H1 (cell line): Measurements from ENCODE around the gene CEMIP2. TPM values are rescaled to one million over a fixed set of nuclear protein-coding genes. Genes with fewer than 3 reads are reported as not detected.

Source experiments
- CTCF ChIA-PET: fragments of 300-600 bp; sonication (Branson Sonifier 250); formaldehyde crosslinking; loops from one replicate; lab custom pipeline; 2021; ENCODE audit not compliant: partially characterized antibody; lab: Charles Lee
- POLR2A ChIA-PET: fragments of 300-600 bp; sonication (Branson Sonifier 250); formaldehyde crosslinking; loops from one replicate; lab custom pipeline; 2021; ENCODE audit warnings: inconsistent platforms; ENCODE audit not compliant: partially characterized antibody; lab: Charles Lee
- DNase-seq, 2 experiments: peaks; one replicate each; pipeline versions ENCODE4 v3.0.0 to v3.0.0-alpha.2; 2010 to 2022; ENCODE audit warnings: low spot score in 2 of 2, low read depth in 1 of 2, mixed read lengths in 1 of 2
- FAIRE-seq: peaks from 2 replicates; lab custom pipeline; 2011; peaks lifted over from hg19 to GRCh38; lab: Jason Lieb, UNC
- H2AFZ ChIP-seq: 2 replicates; pipeline ENCODE4 v1.8.1; 2012; ENCODE audit warnings: low read length, inconsistent platforms
- H2AK5ac ChIP-seq: 2 replicates; pipeline ENCODE4 v1.6.1; 2013; ENCODE audit warnings: low read depth, low read length
- H2BK120ac ChIP-seq: replicated peaks from 2 replicates; pipeline ENCODE3; 2013; ENCODE audit warnings: low read depth, low read length, inconsistent platforms
- H2BK12ac ChIP-seq: 2 replicates; pipeline ENCODE4 v1.6.1; 2013; ENCODE audit warnings: low read depth, low read length
- H2BK15ac ChIP-seq: 2 replicates; pipeline ENCODE4 v1.6.1; 2013; ENCODE audit warnings: low read length
- H2BK20ac ChIP-seq: 2 replicates; pipeline ENCODE4 v1.6.1; 2013; ENCODE audit warnings: low read length
- H2BK5ac ChIP-seq: 2 replicates; pipeline ENCODE4 v1.6.1; 2013; ENCODE audit warnings: low read depth, low read length
- H3K14ac ChIP-seq: 2 replicates; pipeline ENCODE4 v1.6.1; 2013; ENCODE audit warnings: inconsistent platforms; ENCODE audit not compliant: insufficient read length
- H3K18ac ChIP-seq: 2 replicates; pipeline ENCODE4 v1.6.1; 2013; ENCODE audit warnings: low read length; ENCODE audit errors: extremely low read depth
- H3K23ac ChIP-seq: 2 replicates; pipeline ENCODE4 v1.6.1; 2013; ENCODE audit warnings: inconsistent platforms; ENCODE audit not compliant: insufficient read length
- H3K23me2 ChIP-seq: 2 replicates; pipeline ENCODE4 v1.6.1; 2013; ENCODE audit warnings: low read depth, low read length
- H3K27ac ChIP-seq: 2 replicates; pipeline ENCODE4 v1.6.1; 2011; ENCODE audit warnings: low read depth, low read length, inconsistent platforms
- H3K27me3 ChIP-seq, 4 experiments: replicated peaks in 1 of 4; 1 replicate in 1 of 4; 2 replicates in 3 of 4; pipeline versions ENCODE4 v1.6.1 to v1.8.1; 2011 to 2013; ENCODE audit warnings: low read length in 3 of 4, mild to moderate bottlenecking in 3 of 4, inconsistent platforms in 2 of 4, mixed read lengths in 2 of 4, moderate library complexity in 1 of 4; ENCODE audit not compliant: control insufficient read depth in 3 of 4, insufficient read depth in 3 of 4; ENCODE audit errors: extremely low read depth in 1 of 4
- H3K36me3 ChIP-seq, 4 experiments: 2 replicates each; pipeline versions ENCODE4 v1.6.1 to v1.8.1; 2011 to 2013; ENCODE audit warnings: mild to moderate bottlenecking in 4 of 4, low read length in 3 of 4, moderate library complexity in 2 of 4, control low read depth in 1 of 4, inconsistent platforms in 1 of 4; ENCODE audit not compliant: insufficient read depth in 4 of 4, control insufficient read depth in 2 of 4
- H3K4ac ChIP-seq: replicated peaks from 2 replicates; pipeline ENCODE3; 2013; ENCODE audit warnings: low read length, low read depth, mixed read lengths, inconsistent platforms; ENCODE audit not compliant: insufficient read length
- H3K4me1 ChIP-seq, 4 experiments: replicated peaks in 1 of 4; 1 replicate in 1 of 4; 2 replicates in 3 of 4; pipeline versions ENCODE4 v1.6.1 to v1.8.1; 2011 to 2013; ENCODE audit warnings: low read length in 3 of 4, inconsistent platforms in 2 of 4, mixed read lengths in 1 of 4; ENCODE audit not compliant: insufficient read depth in 4 of 4, control insufficient read depth in 3 of 4
- H3K4me2 ChIP-seq, 2 experiments: 2 replicates each; pipeline versions ENCODE4 v1.6.1 to v1.8.1; 2011 to 2013; ENCODE audit warnings: low read depth in 2 of 2, low read length in 2 of 2, control low read depth in 1 of 2, inconsistent platforms in 1 of 2, mild to moderate bottlenecking in 1 of 2; ENCODE audit not compliant: insufficient read depth in 1 of 2
- H3K4me3 ChIP-seq, 4 experiments: fragments of 200-600, 300-600 bp in 1 of 4; sonication (generic), shearing (Covaris generic), sonication (Bioruptor Twin) in 1 of 4; 2 replicates each; pipeline versions ENCODE4 v1.5.1 to v1.8.1; 2011 to 2016; ENCODE audit warnings: low read length in 4 of 4, low read depth in 3 of 4, control low read depth in 2 of 4, inconsistent platforms in 2 of 4, mild to moderate bottlenecking in 2 of 4, mixed read lengths in 1 of 4, moderate library complexity in 1 of 4; ENCODE audit not compliant: insufficient read depth in 2 of 4; ENCODE audit errors: extremely low read depth in 1 of 4
- H3K56ac ChIP-seq: replicated peaks from 2 replicates; pipeline ENCODE3; 2013; ENCODE audit warnings: low read depth, mild to moderate bottlenecking, mixed read lengths, low read length, inconsistent platforms; ENCODE audit not compliant: insufficient read length
- H3K79me1 ChIP-seq: 2 replicates; pipeline ENCODE4 v1.6.1; 2013; ENCODE audit warnings: low read depth, low read length, control low read depth
- H3K79me2 ChIP-seq, 2 experiments: 2 replicates each; pipeline versions ENCODE4 v1.6.1 to v1.8.1; 2012 to 2013; ENCODE audit warnings: low read length in 2 of 2, mild to moderate bottlenecking in 2 of 2, inconsistent platforms in 1 of 2; ENCODE audit not compliant: insufficient read depth in 2 of 2, control insufficient read depth in 1 of 2
- H3K9ac ChIP-seq, 4 experiments: replicated peaks in 1 of 4; 1 replicate in 1 of 4; 2 replicates in 3 of 4; pipeline versions ENCODE4 v1.6.1 to v1.8.1; 2011 to 2013; ENCODE audit warnings: low read depth in 3 of 4, low read length in 3 of 4, control low read depth in 2 of 4, mild to moderate bottlenecking in 2 of 4, moderate library complexity in 2 of 4, inconsistent platforms in 1 of 4; ENCODE audit errors: extremely low read depth in 1 of 4
- H3K9me3 ChIP-seq, 2 experiments: 2 replicates each; pipeline versions ENCODE4 v1.6.1 to v1.8.1; 2012 to 2013; ENCODE audit warnings: mild to moderate bottlenecking in 2 of 2, moderate library complexity in 2 of 2, control low read depth in 1 of 2, inconsistent platforms in 1 of 2, low read depth in 1 of 2, low read length in 1 of 2, mixed read lengths in 1 of 2; ENCODE audit not compliant: insufficient read depth in 2 of 2
- H4K20me1 ChIP-seq, 2 experiments: replicated peaks in 1 of 2; 2 replicates each; pipeline versions ENCODE3 to v1.8.1; 2011 to 2013; ENCODE audit warnings: inconsistent platforms in 2 of 2, low read length in 2 of 2, mild to moderate bottlenecking in 1 of 2; ENCODE audit not compliant: insufficient read depth in 2 of 2, control insufficient read depth in 1 of 2
- H4K5ac ChIP-seq: 2 replicates; pipeline ENCODE4 v1.6.1; 2013; ENCODE audit warnings: low read length, low read depth, mixed read lengths, inconsistent platforms; ENCODE audit not compliant: insufficient read length
- H4K8ac ChIP-seq: 2 replicates; pipeline ENCODE4 v1.8.0; 2013; ENCODE audit warnings: mild to moderate bottlenecking, moderate library complexity, low read length, inconsistent platforms; ENCODE audit not compliant: insufficient read depth; ENCODE audit errors: extremely low read depth
- H4K91ac ChIP-seq: replicated peaks from 2 replicates; pipeline ENCODE3; 2013; ENCODE audit warnings: low read length, mixed read lengths, inconsistent platforms; ENCODE audit not compliant: insufficient read length
- ASH2L ChIP-seq: fragments of 200-600, 300-600 bp; sonication (generic); IDR thresholded peaks from one replicate; pipeline ENCODE4 v1.7.1; 2017; ENCODE audit warnings: low read length
- BACH1 ChIP-seq: IDR thresholded peaks from 2 replicates; pipeline ENCODE4 v1.6.1; 2012; ENCODE audit warnings: low read length, improper control_type of control experiment
- CREB1 ChIP-seq: IDR thresholded peaks from 2 replicates; pipeline ENCODE4 v1.6.1; 2012; ENCODE audit warnings: inconsistent platforms
- EZH2 ChIP-seq: fragments of 200-600 bp; sonication (generic); IDR thresholded peaks from 2 replicates; pipeline ENCODE4 v1.7.1; 2012; ENCODE audit warnings: low read depth, mild to moderate bottlenecking, moderate library complexity, low read length, inconsistent platforms; ENCODE audit not compliant: severe bottlenecking
- NRF1 ChIP-seq: IDR thresholded peaks from 2 replicates; pipeline ENCODE4 v1.6.1; 2011; ENCODE audit warnings: mild to moderate bottlenecking, low read depth, low read length, improper control_type of control experiment
- POLR2A ChIP-seq, 2 experiments: IDR thresholded peaks; 1 replicate in 1 of 2; 2 replicates in 1 of 2; pipeline ENCODE4 v1.6.1; 2011; ENCODE audit warnings: low read depth in 2 of 2, low read length in 2 of 2, mild to moderate bottlenecking in 2 of 2; ENCODE audit errors: control extremely low read depth in 1 of 2
- RFX5 ChIP-seq: IDR thresholded peaks from 2 replicates; pipeline ENCODE4 v1.6.1; 2011; ENCODE audit warnings: low read depth, low read length, improper control_type of control experiment, borderline replicate concordance
- RNF2 ChIP-seq: fragments of 200-900, 300-1000 bp; sonication (generic); IDR thresholded peaks from 2 replicates; pipeline ENCODE4 v1.7.1; 2016; ENCODE audit warnings: borderline replicate concordance, low read depth, mild to moderate bottlenecking, antibody characterized with exemption, low read length; ENCODE audit not compliant: poor library complexity, severe bottlenecking; ENCODE audit errors: missing control alignments
- SIN3A ChIP-seq, 2 experiments: IDR thresholded peaks in 1 of 2; conservative IDR thresholded peaks in 1 of 2; 2 replicates each; pipeline ENCODE4 v1.6.1; 2011 to 2012; ENCODE audit warnings: low read length in 2 of 2, improper control_type of control experiment in 1 of 2, low read depth in 1 of 2, mild to moderate bottlenecking in 1 of 2
- SP2 ChIP-seq: IDR thresholded peaks from 2 replicates; pipeline ENCODE4 v1.6.1; 2012; ENCODE audit warnings: mild to moderate bottlenecking, low read length, inconsistent platforms
- TAF7 ChIP-seq: optimal IDR thresholded peaks from 2 replicates; pipeline ENCODE3; 2011; ENCODE audit warnings: low read depth, mild to moderate bottlenecking, inconsistent platforms, low read length, moderate library complexity, borderline replicate concordance
- TBP ChIP-seq: IDR thresholded peaks from 2 replicates; pipeline ENCODE4 v1.6.1; 2011; ENCODE audit warnings: low read depth, low read length, improper control_type of control experiment
- WGBS, 2 experiments: shearing (Covaris generic) in 1 of 2; methylation state at CpG; one replicate each; pipeline versions ENCODE4 v1.1.6 to v1.1.7; 2013 to 2015; ENCODE audit warnings: low lambda C conversion rate in 2 of 2, mixed read lengths in 2 of 2, inconsistent platforms in 1 of 2, low coverage in 1 of 2, missing lambda C conversion rate in 1 of 2; ENCODE audit not compliant: insufficient replicate concordance in 2 of 2, insufficient coverage in 1 of 2, insufficient read length in 1 of 2; ENCODE audit errors: extremely low coverage in 1 of 2, missing lambda C conversion rate in 1 of 2; 5-methylcytosine and 5-hydroxymethylcytosine counted together
- polyA plus RNA-seq, 7 experiments: library from polyadenylated mRNA; depleted of rRNA in 3 of 7; stranded (reverse) in 5 of 7; unstranded in 2 of 7; fragments of >200 nt in 5 of 7; fragments of 200-250 nt in 2 of 7; gene quantifications; 1 replicate in 5 of 7; 2 replicates in 1 of 7; 4 replicates in 1 of 7; pipeline versions ENCODE4 v1.2.1 to v1.2.3, GENCODE V29; 2011 to 2013; ENCODE audit warnings: missing spikeins in 2 of 7, mixed read lengths in 2 of 7
- total RNA-seq: library from RNA; stranded (reverse); fragmentation: NEBNext Ultra II Directional; extraction: Animal tissue kit (Norgen Biotek cat#: 25700); gene quantifications from 2 replicates; pipeline ENCODE4 v1.2.1, GENCODE V29; 2021
- TF ChIP-seq, protein P1 (sequence below): IDR thresholded peaks from 2 replicates; pipeline ENCODE4 v1.6.1; 2012; ENCODE audit warnings: inconsistent platforms

CEMIP2 gene
- total and polyA plus RNA-seq, 2 of the 8 experiments (the other 6 are each of a cell fraction or from before 2014, with no cell fraction given), result 25.2 to 52.1 TPM

DNA sequence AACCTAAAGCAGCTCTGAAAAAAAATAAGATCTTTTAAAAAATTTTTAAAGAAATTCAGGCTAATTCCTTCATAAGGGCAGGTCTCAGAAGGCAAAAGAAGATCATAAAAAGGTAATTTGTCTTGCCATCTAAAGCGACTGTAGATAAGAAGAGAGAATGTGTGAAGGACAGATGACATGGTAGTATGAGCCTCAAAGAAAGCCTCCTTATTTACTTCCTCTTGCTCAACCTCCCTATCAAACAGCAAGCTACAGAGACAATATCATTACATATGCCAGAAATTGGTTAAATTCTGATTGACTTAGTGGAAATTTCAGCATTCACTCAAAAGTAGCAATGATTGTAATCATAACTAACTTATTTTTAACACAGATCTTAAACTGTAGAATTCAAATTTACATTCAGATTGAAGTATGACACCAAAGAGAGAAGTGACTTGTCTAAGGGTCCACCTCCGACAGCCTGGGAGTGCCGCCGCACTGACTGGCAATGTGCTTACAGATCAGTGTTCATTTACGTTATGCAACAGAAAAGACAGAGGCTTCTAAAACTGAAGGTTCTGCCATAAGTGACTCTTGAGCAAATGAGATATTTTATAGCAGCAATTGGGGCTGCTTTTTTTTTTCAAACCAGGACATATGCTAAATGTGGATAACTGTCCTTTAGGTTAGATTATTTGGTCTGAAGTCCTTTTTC lies 132.0 kb downstream of the CEMIP2 start:
- Histone ChIP-seq H3K4me3 (no peak overlapping the region), H3K9me3 (no peaks in the 10 kb centered on the region), H3K9ac (no peak overlapping the region), H2AK5ac (no peak overlapping the region), H3K14ac (no peak overlapping the region), H4K91ac (no peak overlapping the region), H2BK20ac (no peak overlapping the region), H3K4ac (no peak overlapping the region), H2BK15ac (no peak overlapping the region), H2BK120ac (no peak overlapping the region), H3K4me1 (no peaks in the 10 kb centered on the region), H2BK5ac (no peak overlapping the region), H3K23ac (no peak overlapping the region), H3K18ac (no peak overlapping the region), H2AFZ (no peak overlapping the region), H3K36me3 (no peaks in the 10 kb centered on the region), H4K5ac (no peak overlapping the region), H3K4me2 (no peak overlapping the region), H3K27ac (no peak overlapping the region), H3K79me2 (no peaks in the 10 kb centered on the region), H3K23me2 (no peaks in the 10 kb centered on the region), H3K27me3 (no peaks in the 10 kb centered on the region), H2BK12ac (no peak overlapping the region), H4K20me1 (no peaks in the 10 kb centered on the region), H3K56ac (no peak overlapping the region), H4K8ac (no peak overlapping the region), H3K79me1 (no peaks in the 10 kb centered on the region)
- ChIA-PET CTCF (interaction anchor here (1.0 to 4.0 kb wide), 2 partner anchors 7 to 32 kb away, joined by 3 to 22 read pairs; no protein-coding TSS in a partner anchor), POLR2A (no interaction called here)
- no peak for FAIRE-seq
- no peak for DNase-seq
- TF ChIP-seq SIN3A (conservative IDR thresholded peaks at IDR 0.05 in 1 of 2, IDR thresholded peaks at IDR 0.05 in 1 of 2; ENCODE audit: low read depth in 1 of 2, low read length in 2 of 2) (no peak), EZH2 (no peak), CREB1 (no peak), NRF1 (no peak), RNF2 (no peak), RFX5 (no peak), POLR2A (IDR thresholded peaks at IDR 0.05; ENCODE audit: control extremely low read depth in 1 of 2, low read depth in 2 of 2, low read length in 2 of 2) (no peak), TAF7 (no peak), BACH1 (no peak), ASH2L (no peak), TBP (no peak), SP2 (no peak)
- TF ChIP-seq, protein P1, sequence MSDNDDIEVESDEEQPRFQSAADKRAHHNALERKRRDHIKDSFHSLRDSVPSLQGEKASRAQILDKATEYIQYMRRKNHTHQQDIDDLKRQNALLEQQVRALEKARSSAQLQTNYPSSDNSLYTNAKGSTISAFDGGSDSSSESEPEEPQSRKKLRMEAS, result no peak
- 91% methylated on average over 5 of the region's 5 CpGs; no CpG with 5 or more reads in 1 of the 2 experiments for WGBS, 2 experiments
